Sciatic nerve (tissue), 2 donors: ENCODE data around the gene TMEM176A. TPM values are rescaled to one million over a fixed set of nuclear protein-coding genes. Genes with fewer than 3 reads are reported as not detected.

Source experiments
- ATAC-seq: fragments of 200-7000 bp; cut with Tn5 transposase; one replicate; pipeline ENCODE4 v1.9.1; 2020; ENCODE audit warnings: mild to moderate bottlenecking, moderate library complexity
- DNase-seq: peaks from one replicate; pipeline ENCODE4 v3.0.0-alpha.2; 2020; ENCODE audit warnings: low spot score
- intact Hi-C: fragments of 100-400 bp; cut with DNase I; formaldehyde crosslinking; loops from one replicate; pipeline ENCODE4 v1.14.2; 2022
- total RNA-seq: library from RNA; stranded (reverse); fragmentation: NEBNext Ultra II Directional; extraction: Animal tissue kit (Norgen Biotek cat#: 25700); gene quantifications from one replicate; pipeline ENCODE4 v1.2.1, GENCODE V29; 2021
- donor health status: DM: no; HTN: no; CAD: no.
- donor health status: DM: no; HTN: no; CAD: no.

TMEM176A gene
- total RNA-seq, 1 donor from 2014 or later: 69.7 TPM

- ATAC-seq (no peak), DNase-seq (no peak)
- intact Hi-C loops: no loop called here
Observed at GRCh38 chr7:150838965-150839650, 38.5 kb downstream of the TMEM176A start.

DNA sequence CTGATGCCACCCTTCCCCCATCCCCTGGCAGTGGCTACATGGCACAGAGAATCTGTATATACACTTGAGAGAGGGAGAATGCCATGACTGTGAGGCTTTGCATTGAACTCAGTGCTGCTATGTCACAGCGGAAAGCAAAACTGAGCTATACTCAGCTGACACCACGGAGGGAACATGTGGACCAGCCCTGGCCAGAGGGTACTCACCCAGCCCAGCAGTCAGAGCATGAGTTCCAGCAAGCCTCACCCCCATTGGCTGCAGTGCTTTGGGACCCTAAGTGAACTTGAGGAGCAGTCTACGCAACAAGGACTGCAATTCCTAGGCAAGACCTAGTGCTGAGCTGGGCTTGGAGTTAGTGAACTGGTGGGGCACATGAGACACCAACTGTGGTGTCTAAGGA is 41.4 kb downstream of the TMEM176A start:
- ATAC-seq (no peak), DNase-seq (no peak)
- intact Hi-C loops: no loop called here

GRCh38 chr7:150842716-150843115 is 42.1 kb downstream of the TMEM176A start:
- no peak for ATAC-seq
- no peak for DNase-seq
- intact Hi-C loops: no loop called here

DNA sequence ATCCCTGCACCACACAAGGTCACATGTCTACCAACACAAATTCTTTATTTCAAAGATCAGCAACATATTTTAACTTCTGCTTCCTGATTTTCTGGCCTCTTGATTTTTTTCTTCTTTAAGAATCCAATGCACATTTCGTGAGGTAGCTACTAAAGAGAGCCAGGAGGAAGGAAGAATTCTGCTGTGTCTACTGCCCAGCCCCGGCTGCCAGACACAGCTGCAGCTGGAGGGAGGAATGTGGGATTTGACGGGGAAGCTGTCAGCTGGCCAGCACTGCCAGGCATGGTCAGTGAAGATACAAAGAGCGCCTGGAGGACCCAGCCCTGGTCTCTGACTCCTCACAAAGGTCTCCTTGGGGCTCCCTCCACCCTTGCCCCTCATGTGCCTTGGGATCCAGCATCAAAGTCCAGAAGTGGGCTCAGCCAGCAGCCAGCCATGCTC is 44.9 kb downstream of the TMEM176A start:
- intact Hi-C loops: no loop called here
- ATAC-seq: peak; percentile 73
- peak; percentile 58 for DNase-seq

GRCh38 chr7:150846291-150847115 is 45.9 kb downstream of the TMEM176A start:
- intact Hi-C loops: no loop called here
- ATAC-seq: no peak
- peak; percentile 33 for DNase-seq

- ATAC-seq (no peak), DNase-seq (peak; percentile 31)
- intact Hi-C loops: no loop called here
Observed at GRCh38 chr7:150847536-150847935, 47.0 kb downstream of the TMEM176A start.

DNA sequence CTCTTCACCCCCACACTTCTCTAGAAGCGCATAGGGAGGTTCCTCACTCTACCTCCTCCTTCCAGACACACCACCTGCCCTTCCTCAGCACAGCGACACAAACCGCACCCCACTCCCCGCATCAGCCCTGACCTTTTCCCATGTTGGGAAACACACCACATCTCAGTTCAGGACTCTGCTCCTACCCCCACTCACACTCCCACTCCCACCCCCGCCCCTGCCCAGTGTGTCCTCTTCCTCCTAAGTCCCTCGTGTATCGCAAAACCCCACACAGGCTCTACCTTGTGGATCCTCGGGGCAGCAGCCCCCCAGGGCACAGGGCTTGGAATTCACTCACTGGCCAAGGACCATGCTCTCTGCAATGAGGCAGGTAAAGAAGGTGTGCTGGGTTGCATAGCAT is 47.5 kb downstream of the TMEM176A start:
- ATAC-seq: no peak
- intact Hi-C loops: no loop called here
- peak; percentile 32 for DNase-seq

DNA sequence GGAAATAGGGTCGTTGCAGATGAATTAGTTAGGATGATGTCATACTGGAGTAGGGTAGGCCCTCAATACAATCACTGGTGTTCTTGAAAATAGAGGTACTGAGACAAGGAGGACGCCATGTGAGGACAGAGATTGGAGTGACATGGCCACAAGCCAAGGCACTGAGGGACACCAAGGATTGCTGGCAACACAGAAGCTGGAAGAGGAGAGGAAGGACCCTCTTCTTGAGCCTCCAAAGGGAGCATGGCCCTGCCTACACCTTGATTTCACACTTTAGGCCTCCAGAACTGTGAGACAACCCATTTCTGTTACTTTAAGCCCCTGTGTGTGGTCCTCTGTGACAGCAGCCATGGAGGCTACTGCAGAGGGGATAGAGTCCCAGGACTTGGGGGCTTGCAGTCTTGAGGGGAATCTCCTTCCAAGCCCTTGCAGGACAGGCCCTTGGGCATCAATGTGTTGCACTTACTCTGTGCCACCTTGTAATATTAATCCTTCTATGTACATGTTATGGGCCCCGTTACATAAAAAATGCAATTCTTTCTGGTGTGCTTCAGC is 48.1 kb downstream of the TMEM176A start:
- ATAC-seq: no peak
- DNase-seq: peak; percentile 37
- intact Hi-C loops: no loop called here

DNA sequence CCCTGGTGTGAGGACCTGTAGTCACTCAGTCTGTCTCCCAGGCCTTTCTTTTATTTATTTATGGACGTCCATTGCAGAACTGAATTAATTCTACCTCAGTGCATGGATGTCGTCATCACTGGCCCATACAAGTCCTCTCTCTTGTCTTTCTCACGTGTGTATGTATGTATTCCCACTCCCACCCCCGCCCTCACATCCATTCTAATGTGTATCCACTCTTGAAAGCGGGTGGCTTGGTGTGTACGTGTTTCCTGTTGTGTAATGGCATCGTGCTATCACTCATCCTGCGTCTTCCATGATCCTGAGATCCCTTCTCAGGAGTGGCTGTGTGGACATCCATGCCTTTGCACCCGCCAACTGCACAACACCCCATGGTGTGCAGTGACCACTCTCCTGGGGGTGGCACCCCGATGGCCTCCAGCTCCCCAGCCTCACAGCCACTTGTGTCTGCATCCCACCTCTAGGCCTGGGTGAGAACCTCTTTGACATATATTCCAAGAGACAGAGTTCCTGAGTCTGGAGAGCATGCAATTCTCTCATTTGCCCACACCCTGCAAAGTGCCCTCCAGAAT is 48.7 kb downstream of the TMEM176A start:
- intact Hi-C loops: no loop called here
- DNase-seq: peak; percentile 8
- ATAC-seq: no peak

DNA sequence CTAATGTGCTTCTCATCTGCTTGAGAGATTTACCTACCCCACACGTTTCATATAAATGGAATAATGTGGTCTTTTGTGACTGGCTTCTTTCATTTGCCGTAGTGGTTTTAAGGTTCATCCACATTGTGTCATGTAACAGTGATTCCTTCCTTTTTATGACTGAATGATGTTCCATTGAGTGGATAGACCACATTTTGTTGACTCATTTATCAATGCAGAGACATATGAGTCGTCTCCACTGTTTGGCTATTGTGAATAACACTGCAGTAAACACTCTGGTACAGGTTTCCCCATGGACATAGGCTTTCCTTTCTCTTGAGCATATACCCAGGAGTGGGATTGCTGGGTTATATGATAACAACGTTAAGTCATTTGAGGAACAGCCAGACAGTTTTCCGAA is 49.7 kb downstream of the TMEM176A start:
- intact Hi-C loops: no loop called here
- no peak for DNase-seq
- no peak for ATAC-seq

- intact Hi-C loops: no loop called here
- no peak for ATAC-seq
- DNase-seq: peak; percentile 44
Observed at GRCh38 chr7:150851492-150852370, 51.2 kb downstream of the TMEM176A start.

GRCh38 chr7:150852371-150852905 is 51.9 kb downstream of the TMEM176A start, which contains the start of gene AOC1:
Gene AOC1 (plus strand): TSS chr7:150852517. CDS start chr7:150856471, 3,954 bp downstream.
- DNase-seq: peak; percentile 45
- intact Hi-C loops: no loop called here
- ATAC-seq: no peak

GRCh38 chr7:150854066-150855000 is 53.8 kb downstream of the TMEM176A start:
- DNase-seq (peak; percentile 31), ATAC-seq (no peak)
- intact Hi-C loops: no loop called here

Other genes with a start within 250 kb of the TMEM176A start
- 52.8 TPM for gene GIMAP4, start 233.4 kb upstream of the TMEM176A start, total RNA-seq
- gene GIMAP6, start 168.4 kb upstream of the TMEM176A start, total RNA-seq: 32.7 TPM
- 11.7 TPM for gene GIMAP2, start 115.1 kb upstream of the TMEM176A start, total RNA-seq
- 8.5 TPM for gene GIMAP1, start 84.2 kb upstream of the TMEM176A start, total RNA-seq
- 18.4 TPM for gene GIMAP5, start 63.4 kb upstream of the TMEM176A start, total RNA-seq
- 78.8 TPM for gene TMEM176B, start 405 bp upstream of the TMEM176A start, total RNA-seq
- not detected for gene AOC1, start 51.7 kb downstream of the TMEM176A start, total RNA-seq
- 3.2 TPM for gene KCNH2, start 177.6 kb downstream of the TMEM176A start, total RNA-seq
- 26.6 TPM for gene NOS3, start 190.2 kb downstream of the TMEM176A start, total RNA-seq
- gene ATG9B, start 223.7 kb downstream of the TMEM176A start, total RNA-seq: 0.67 TPM
- gene ABCB8, start 227.7 kb downstream of the TMEM176A start, total RNA-seq: 32.8 TPM
- gene ASIC3, start 247.8 kb downstream of the TMEM176A start, total RNA-seq: 4.7 TPM